Measurements from ENCODE around the gene GRHL3.

The GRHL3 gene

GRCh38 chr1:24300971-24301784 is 18.0 kb upstream of the GRHL3 start:
- Histone ChIP-seq H3K27ac (ENCODE audit: low read depth, low read length, poor library complexity, severe bottlenecking) (no peak overlapping the region), H3K27me3 (ENCODE audit: insufficient read depth, low read length) (no peaks in the 10 kb centered on the region; the same call in 1 of the 2 replicates), H3K4me3 (ENCODE audit: low read depth, low read length, poor library complexity, severe bottlenecking) (no peak overlapping the region), H2AFZ (ENCODE audit: low read length) (no peak overlapping the region), H3K9me3 (ENCODE audit: low read length) (no peaks in the 10 kb centered on the region), H3K4me1 (ENCODE audit: insufficient read depth, low read length, severe bottlenecking) (no peaks in the 10 kb centered on the region), H4K20me1 (ENCODE audit: insufficient read depth, low read length) (no peaks in the 10 kb centered on the region), H3K79me2 (ENCODE audit: insufficient read depth, low read length) (no peaks in the 10 kb centered on the region), H3K9me2 (ENCODE audit: low read depth, low read length) (no peaks in the 10 kb centered on the region), H3K9ac (ENCODE audit: low read length) (no peak overlapping the region), H3F3A (ENCODE audit: insufficient read depth, low read length) (no peaks in the 10 kb centered on the region), H3K4me2 (ENCODE audit: low read length) (no peak overlapping the region), H3K36me3 (ENCODE audit: insufficient read depth, low read length) (no peaks in the 10 kb centered on the region)
- TF ChIP-seq EZH2 (IDR thresholded peaks at IDR 0.05; ENCODE audit: borderline replicate concordance, low read length), result no peak
- TF ChIP-seq CTCF (IDR thresholded peaks at IDR 0.05; ENCODE audit: low read length), result no peak

GRCh38 chr1:24301785-24302175 is 17.4 kb upstream of the GRHL3 start:
- TF ChIP-seq CTCF (IDR thresholded peaks at IDR 0.05; ENCODE audit: low read length) (no peak), EZH2 (IDR thresholded peaks at IDR 0.05; ENCODE audit: borderline replicate concordance, low read length) (no peak)
- Histone ChIP-seq H3K27me3 (ENCODE audit: insufficient read depth, low read length) (no peaks in the 10 kb centered on the region; the same call in 1 of the 2 replicates), H3K9ac (ENCODE audit: low read length) (no peak overlapping the region), H3K4me2 (ENCODE audit: low read length) (no peak overlapping the region), H3K27ac (ENCODE audit: low read depth, low read length, poor library complexity, severe bottlenecking) (no peak overlapping the region), H2AFZ (ENCODE audit: low read length) (no peak overlapping the region), H3K36me3 (ENCODE audit: insufficient read depth, low read length) (no peaks in the 10 kb centered on the region), H3K79me2 (ENCODE audit: insufficient read depth, low read length) (no peaks in the 10 kb centered on the region), H4K20me1 (ENCODE audit: insufficient read depth, low read length) (no peaks in the 10 kb centered on the region), H3F3A (ENCODE audit: insufficient read depth, low read length) (no peaks in the 10 kb centered on the region), H3K4me1 (ENCODE audit: insufficient read depth, low read length, severe bottlenecking) (no peaks in the 10 kb centered on the region), H3K4me3 (ENCODE audit: low read depth, low read length, poor library complexity, severe bottlenecking) (no peak overlapping the region), H3K9me3 (ENCODE audit: low read length) (no peaks in the 10 kb centered on the region), H3K9me2 (ENCODE audit: low read depth, low read length) (no peaks in the 10 kb centered on the region)

- no peaks in the 10 kb centered on the region; the same call in 1 of the 2 replicates for H3K27me3 ChIP-seq (ENCODE audit: insufficient read depth, low read length)
- no peak overlapping the region for H3K27ac ChIP-seq (ENCODE audit: low read depth, low read length, poor library complexity, severe bottlenecking)
- H3K9me3 ChIP-seq (ENCODE audit: low read length), result no peaks in the 10 kb centered on the region
- no peak overlapping the region for H2AFZ ChIP-seq (ENCODE audit: low read length)
- H3K4me3 ChIP-seq (ENCODE audit: low read depth, low read length, poor library complexity, severe bottlenecking), result no peak overlapping the region
- H3K9me2 ChIP-seq (ENCODE audit: low read depth, low read length), result no peaks in the 10 kb centered on the region
- H3K36me3 ChIP-seq (ENCODE audit: insufficient read depth, low read length), result no peaks in the 10 kb centered on the region
- no peak overlapping the region for H3K4me2 ChIP-seq (ENCODE audit: low read length)
- H4K20me1 ChIP-seq (ENCODE audit: insufficient read depth, low read length), result no peaks in the 10 kb centered on the region
- no peak for TF ChIP-seq CTCF (IDR thresholded peaks at IDR 0.05; ENCODE audit: low read length)
- no peak for TF ChIP-seq EZH2 (IDR thresholded peaks at IDR 0.05; ENCODE audit: borderline replicate concordance, low read length)
- H3F3A ChIP-seq (ENCODE audit: insufficient read depth, low read length), result no peaks in the 10 kb centered on the region
- H3K4me1 ChIP-seq (ENCODE audit: insufficient read depth, low read length, severe bottlenecking), result no peaks in the 10 kb centered on the region
- no peaks in the 10 kb centered on the region for H3K79me2 ChIP-seq (ENCODE audit: insufficient read depth, low read length)
- no peak overlapping the region for H3K9ac ChIP-seq (ENCODE audit: low read length)
Observed at GRCh38 chr1:24302209-24302611, 16.9 kb upstream of the GRHL3 start.

All from OCI-LY1 (cell line).